GM19239 (cell line): ENCODE measurements around the gene SYNDIG1.
"Not testable (repeated sequence)": the region's sequence is repeated elsewhere in the genome, so short reads cannot be mapped to it uniquely, and the experiment has no call there.

Experiments used
- DNase-seq: peaks from one replicate; pipeline ENCODE4 v3.0.0; 2011; ENCODE audit warnings: low spot score; ENCODE audit not compliant: insufficient read length
- FAIRE-seq: peaks from 2 replicates; lab custom pipeline; 2011; peaks lifted over from hg19 to GRCh38; lab: Jason Lieb, UNC

The SYNDIG1 gene

DNA sequence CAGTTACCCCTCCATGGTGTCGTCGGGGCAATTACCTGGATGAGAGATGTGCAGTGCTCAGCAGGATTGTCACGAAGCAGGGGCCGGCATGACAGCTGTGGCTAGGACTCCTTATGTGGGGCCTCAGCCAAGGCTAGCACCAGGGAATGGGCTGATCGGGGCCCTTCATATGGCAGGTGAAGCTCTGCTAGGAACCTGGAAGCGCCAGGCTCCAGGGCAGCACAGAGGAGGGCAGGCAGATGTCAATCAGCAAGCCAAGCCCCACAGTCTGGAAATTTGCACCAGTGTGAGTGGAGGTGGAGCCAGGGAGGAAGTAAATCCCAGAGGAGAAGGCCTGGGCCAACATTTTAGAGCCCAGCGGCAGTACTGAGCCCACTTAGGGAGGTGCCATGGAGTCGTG lies 21.2 kb downstream of the SYNDIG1 start:
- FAIRE-seq = no peak
- DNase-seq = no peak

DNA sequence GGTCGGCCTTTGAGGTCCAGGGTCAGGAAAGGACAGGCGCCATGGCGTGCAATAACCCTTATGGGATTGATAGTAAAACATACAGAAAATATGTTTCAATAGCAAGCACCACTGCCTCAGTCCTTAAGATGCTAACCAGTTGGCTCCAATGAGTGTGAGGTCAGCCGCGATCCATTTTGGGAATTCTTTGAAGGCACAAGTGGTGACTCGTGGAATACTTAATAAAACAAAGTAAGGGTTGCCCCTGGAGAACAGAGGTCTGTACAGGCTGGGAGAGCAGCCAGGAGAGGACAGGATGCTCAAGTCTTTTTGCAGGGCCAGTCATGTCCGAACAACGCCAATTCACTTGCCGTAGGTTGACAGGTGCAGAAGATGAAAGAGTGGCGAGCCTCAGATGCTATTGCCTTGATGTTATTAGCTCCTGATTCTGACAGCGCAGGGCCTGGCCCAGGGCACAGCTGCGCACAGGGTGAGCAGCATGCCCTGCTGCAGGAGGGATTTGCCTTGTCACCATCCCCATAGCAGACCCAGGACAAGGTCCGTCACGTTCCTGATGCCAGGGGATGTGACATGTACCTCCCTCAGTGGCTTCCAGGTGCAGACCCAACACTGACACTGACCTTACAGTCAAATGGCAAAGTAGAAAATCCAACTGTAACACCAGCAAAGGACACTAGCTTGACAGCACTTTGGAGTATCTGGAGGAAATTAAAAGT lies 21.8 kb downstream of the SYNDIG1 start:
- FAIRE-seq (no peak), DNase-seq (no peak)

DNA sequence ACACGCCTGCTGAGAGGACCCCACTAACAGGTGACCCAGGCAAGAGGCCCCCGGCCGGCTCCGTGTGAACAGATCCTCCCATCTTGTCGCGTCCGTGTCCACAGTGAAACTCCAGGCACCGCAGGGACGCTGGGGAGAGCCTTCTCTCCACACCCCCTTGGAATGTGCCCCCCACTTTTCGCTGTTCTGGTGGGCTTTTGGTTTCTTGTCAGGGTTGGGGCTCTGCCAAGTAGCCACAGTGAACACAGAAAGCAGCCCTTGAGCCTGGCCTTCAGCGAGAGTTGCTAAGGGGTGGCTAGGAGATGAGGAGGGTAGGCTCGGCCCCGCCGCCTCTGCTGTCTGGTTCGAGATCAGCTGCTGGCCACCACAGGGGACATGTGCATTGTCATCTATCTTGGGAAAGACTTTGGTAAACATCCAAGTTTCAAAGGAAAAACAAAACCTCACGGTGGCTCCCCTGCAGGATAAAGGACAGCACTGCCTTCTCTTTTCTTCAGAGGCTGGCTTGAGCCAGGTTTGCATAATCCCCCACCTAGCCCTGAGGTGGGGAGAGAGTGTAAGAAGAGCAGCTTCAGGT lies 22.7 kb downstream of the SYNDIG1 start:
- FAIRE-seq (no peak), DNase-seq (no peak)

DNA sequence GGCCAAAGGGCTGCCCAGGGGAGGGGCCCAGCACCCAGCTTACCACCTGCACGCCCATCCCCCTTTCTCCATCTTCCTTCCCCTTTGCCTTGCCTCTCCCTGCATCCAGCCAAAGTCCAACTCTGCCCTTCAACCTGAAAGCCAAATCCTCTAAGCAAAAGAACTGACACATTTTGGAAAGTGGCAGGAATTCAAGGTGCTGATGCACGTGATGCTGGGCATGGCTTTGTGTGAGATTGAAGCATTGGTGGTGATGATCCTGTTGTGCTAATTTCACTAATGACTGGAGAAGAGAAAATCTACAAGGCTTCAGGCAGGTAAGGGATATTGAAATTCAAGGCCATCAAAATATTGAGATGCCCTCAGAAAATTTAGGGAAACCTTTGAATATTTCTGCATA lies 23.3 kb downstream of the SYNDIG1 start:
- no peak for FAIRE-seq
- no peak for DNase-seq

DNA sequence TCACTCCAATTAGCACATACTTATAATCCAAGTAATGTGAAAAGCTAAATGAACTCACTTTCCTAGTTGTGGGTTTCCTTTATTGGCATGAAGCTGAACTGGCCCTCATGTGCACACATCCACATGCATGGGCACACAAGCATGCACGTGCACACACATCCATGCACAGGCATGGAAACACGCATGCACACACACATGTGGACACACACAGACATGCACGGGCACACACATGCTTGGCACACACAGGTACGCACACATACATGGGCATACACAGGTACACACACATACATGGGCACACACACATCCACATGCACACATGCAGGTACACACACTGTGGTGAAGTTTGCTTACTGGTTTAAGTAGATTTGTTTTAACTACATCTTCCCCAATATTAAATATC lies 23.8 kb downstream of the SYNDIG1 start:
- no peak for FAIRE-seq
- DNase-seq = no peak

DNA sequence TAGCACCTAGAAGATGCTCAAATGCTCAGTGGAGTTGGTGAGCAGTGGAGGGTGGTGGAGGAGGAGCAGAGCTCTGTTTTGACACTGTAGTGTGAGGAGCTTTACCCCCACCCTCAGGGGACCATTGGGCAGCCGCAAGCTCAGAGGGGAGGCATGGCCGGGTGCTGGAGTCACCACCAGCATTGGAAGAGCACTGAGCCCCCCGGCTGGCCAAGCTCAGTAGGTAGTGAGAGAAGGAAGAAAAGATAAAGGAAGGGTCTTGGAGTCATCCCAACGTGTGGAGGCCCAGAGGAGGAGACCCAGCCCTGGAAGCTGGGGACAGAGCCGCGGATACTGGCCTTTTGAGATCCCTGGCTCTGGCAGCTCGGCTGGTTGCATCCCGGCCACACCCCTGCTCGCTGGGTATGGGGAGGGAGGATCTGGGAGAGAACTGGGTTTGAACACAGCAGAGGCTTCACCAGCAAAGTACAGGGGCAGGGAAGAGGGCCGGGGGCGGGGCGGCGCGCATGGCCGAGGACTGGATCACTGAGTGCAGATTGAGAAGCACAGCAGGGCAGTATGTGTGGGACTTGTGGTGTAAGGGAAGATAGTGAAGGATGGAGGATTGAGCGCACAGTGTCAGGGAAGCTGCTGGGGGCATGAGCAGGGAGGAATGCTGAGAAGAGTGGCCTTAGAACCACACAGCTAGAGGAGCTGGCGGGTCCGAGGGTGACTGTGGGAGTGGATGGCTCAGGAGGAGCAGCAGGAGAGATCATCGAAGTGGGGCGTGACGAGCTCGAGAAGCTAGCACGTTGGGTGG lies 24.4 kb downstream of the SYNDIG1 start:
- no peak for DNase-seq
- no peak for FAIRE-seq

DNA sequence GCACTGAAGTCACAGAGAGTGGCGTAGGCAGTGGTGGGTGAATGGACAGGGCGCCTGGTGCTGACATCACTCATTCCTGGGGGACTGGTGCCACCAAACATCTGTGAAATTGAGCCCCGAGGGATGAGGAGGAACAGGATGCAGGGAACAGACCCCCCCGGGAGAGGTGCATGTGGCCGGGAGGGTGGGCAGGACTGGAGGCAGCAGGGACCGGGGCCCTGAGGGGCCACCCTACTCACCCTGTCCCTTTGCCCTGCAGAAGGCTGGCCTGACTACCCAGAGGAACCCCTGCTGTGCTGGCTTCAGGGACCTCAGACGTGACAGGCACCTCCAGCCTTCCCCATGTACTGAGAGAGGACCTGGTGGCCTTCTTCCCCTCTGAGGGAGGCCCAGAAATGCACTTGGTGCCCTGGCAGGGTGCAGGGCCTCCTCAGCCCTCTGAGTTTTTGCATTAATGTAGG lies 25.1 kb downstream of the SYNDIG1 start:
- no peak for FAIRE-seq
- DNase-seq = no peak

DNA sequence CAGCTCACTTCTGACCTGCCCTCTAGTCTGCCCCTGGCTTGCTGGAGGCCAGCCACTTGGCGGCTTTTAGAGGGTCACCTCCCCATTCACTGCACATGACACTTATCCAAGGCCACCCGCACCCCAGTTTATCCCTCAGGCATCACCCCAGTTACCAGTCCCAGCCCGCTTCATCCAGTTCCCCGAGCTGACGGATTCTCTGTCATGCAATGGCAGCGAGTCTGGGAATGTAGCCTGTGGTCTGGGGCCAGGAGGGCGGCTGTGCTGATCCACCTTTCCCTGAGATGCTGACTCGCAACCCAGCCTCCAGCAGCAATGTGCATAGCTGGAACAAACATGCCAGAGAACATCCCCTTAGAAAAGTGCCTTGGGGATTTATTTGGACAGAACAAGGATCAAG lies 25.8 kb downstream of the SYNDIG1 start:
- FAIRE-seq = no peak
- no peak for DNase-seq

DNA sequence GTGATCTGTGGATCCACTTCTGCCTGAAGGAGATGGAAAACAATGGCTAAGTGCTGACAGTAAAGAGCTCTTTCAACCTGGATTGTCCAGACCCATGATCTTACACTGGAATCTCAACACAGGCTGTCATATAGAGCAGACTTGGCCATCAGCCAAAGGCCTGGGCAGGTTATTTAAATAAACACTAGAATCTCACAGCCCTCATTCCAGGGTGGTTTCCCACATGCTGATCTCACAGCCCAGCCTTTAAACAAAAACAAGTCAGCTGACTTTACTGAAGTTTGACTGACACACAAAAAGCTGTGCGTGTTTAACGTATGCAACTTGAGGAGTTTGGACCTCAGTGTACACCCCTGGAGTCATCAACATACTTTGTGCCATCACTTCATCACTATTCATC lies 28.4 kb downstream of the SYNDIG1 start:
- no peak for FAIRE-seq
- DNase-seq = no peak

DNA sequence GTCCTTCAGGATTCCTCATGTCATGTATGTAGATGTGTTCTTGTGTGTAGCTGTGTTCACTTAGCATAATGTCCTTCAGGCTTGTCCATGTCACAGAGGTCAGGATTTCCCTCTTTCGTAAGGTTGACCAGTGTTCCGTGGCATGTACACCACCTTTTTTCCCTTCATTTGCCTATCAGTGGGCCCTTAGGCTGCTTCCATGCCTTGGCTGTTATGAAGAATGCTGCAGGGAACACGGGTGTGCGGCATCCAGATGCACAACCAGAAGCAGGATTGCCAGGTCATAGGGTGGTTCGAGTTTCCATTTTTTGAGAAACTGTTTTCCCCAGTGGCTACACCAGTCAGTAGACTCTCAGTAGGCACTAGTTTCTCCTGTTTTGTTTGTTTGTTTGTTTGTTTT lies 29.2 kb downstream of the SYNDIG1 start:
- no peak for DNase-seq
- no peak for FAIRE-seq

DNA sequence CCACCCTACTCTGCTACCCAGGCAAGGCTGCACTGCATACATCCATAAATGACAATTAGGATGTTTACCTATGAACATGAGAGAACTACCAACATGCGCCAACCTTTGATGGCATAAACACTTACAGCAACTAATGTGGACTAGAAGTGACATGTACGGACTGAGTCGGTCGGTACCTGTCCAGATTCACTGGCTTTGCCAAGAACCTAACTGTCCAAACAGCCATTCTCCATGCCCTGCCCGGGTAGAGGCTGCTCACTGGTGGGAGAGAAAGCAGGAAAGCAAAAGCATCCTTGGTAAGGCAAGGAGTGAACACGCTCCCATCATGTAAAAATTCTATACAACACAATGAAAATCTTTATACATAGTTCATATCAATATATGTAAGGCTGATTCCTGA lies 30.0 kb downstream of the SYNDIG1 start:
- no peak for DNase-seq
- no peak for FAIRE-seq

DNA sequence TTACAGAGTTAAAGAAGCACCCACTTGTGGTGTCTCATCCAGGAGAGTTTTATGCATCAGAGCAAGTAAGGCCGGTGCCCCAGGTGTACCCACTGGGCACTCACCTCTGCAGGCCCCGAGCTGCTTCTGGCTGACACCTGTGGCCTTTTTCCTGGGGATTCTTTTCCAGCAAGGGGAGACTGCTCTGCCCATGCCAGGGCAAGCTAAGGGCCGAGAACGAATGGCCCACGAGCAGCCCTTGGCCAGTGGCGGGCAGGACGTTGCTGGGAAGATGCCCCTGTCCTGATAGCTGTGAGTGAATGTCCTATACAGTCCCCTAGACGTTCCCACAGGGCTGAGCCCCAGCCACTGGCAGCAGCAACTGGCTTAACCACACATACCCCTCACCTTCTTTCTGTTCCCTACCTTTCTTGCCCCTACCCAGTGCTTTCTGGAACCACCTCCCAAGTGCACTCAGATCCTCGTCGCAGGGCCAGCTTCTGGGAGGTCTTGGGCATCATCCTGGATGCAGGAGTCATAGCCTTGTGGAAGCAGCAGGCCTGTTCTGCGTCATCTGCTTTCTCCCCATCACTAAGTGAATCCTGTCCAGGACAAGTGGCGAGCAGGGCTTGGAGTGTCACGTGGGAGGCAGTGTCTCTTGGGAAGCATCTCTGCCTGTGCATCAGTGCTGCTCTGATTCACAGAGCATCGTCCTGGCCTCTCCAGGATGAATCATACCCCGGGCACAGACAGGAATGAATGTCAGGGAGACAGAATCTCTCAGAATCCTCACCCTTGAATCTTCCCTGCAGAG lies 32.5 kb downstream of the SYNDIG1 start:
- FAIRE-seq (no peak), DNase-seq (no peak)

DNA sequence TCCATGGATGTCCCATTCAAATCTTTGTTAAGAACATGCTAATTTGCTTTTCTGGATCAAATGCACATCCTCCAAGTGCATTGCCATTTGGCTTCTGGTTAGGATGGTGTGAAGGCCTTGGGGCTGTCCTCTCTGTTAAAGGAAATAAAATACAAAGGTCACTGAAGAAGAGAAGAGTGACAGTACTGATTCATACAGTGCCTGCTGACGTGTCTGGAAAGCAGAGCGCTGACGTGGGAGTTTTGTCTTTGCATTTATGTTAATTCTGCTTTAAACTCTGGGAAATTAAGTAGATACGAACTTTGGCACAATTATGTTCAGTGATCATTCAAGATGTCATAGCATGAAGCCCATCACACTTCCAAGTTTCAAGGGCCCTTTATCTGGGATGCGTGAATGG lies 33.2 kb downstream of the SYNDIG1 start:
- DNase-seq (no peak), FAIRE-seq (no peak)

DNA sequence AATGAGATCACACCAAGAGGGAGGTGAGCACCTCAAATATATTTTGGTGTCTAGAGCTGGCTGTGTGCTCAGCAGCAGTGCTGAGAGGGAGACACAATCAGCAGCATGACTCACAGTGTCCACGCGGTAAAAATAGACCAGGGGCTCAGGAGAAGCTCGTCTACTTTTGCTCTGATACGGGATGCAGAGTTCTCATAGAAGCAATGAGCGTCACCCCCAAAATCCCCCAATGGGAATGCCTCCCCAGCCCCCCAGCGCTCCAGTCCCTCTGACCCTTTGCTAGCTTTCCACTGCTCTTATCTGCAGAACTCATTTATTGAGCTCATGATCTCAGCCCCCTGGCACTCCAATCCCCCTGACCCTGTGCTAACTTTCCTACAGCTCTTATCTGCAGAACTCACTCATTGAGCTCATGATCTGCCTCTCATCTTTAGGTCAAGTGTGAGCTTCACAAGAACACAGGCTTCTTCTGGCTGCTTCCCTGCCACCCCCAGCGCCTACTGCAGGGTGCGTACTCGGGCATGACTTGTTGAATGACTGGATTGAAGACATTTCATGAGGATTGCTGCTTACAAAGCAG lies 34.0 kb downstream of the SYNDIG1 start:
- DNase-seq = no peak
- no peak for FAIRE-seq

DNA sequence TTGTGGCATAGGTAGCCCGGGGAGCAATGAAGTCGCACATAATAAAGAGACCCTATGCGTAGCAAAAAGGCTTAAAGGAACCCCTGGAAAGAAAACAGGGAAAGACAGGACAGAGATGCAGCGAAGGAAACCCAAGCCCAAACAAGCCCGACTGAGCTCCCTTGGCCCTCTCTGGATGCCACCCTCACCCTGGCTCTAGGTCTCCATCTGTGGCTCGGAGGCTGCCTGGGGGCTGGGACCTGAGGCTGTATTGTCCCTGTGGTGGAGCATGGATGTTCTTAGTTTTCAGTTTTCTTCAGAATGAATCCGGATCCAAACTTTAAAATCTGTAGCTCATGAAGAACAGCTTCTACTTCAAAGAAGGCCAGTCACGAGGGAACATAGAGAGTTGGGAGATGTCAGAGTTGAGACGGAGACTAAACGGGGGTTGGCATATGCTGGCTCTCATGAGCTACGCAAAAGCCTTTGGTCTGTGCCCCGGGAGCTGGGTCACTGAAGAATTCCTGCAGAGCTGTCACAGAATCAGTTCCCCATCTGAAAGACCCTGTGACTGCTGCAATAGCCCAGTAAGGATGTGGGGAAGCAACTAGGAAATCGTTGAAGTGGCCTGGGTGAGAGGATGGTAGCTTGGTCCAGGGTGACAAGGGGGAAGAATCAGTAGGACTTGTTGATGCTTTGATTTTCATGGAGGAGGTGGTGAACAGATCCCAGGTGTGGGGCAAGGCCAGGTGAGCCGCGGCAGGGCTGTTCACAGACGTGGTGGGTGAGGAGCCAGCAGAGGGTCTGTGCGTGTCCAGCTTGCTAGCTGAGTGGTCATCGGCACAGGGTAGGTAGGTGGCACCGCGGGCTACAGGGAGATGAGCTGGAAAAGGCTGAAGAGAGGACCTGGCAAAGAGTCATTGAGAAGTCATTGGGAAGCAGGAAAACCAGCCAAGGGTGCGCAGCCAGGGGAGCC lies 35.2 kb downstream of the SYNDIG1 start:
- DNase-seq (no peak), FAIRE-seq (no peak)

DNA sequence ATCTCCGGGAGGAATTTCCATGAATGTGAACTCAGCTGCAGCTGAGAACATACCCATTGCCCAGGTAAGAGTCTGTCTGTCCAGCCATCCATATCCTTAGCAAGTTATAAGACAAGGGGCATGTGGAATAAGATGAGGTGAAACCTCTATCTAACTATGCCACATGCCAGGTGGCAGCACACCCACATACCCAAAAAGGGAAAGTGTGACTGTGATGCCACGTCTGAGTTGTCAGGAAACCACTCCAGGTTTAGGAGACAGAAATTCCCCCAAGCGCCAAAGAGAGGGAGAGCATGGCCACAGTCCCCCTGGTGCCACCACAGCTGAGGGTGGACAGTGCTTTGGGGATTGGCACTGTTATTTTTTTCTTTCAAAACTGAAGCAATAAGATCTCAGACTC lies 36.7 kb downstream of the SYNDIG1 start:
- DNase-seq = no peak
- FAIRE-seq = no peak

DNA sequence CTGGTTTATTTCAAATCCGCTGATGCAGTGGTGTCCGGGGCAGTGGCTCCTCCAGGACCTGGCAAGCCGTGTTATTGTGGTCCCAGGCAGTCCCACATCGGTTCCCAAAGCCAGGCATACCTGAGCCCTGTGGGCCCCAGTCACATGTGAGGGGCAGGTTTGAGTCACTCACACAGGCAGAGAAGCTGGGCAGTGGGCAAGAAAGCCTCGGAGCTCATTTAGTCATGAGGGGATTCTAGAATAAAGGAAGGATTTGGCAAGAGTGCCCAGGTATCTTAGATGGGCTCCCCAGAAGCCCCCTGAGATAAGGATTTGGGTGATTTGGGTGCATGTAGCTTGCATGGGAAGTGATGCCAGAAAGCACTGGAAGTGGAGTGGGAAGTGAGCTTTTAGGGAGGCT lies 37.3 kb downstream of the SYNDIG1 start:
- FAIRE-seq = no peak
- no peak for DNase-seq

DNA sequence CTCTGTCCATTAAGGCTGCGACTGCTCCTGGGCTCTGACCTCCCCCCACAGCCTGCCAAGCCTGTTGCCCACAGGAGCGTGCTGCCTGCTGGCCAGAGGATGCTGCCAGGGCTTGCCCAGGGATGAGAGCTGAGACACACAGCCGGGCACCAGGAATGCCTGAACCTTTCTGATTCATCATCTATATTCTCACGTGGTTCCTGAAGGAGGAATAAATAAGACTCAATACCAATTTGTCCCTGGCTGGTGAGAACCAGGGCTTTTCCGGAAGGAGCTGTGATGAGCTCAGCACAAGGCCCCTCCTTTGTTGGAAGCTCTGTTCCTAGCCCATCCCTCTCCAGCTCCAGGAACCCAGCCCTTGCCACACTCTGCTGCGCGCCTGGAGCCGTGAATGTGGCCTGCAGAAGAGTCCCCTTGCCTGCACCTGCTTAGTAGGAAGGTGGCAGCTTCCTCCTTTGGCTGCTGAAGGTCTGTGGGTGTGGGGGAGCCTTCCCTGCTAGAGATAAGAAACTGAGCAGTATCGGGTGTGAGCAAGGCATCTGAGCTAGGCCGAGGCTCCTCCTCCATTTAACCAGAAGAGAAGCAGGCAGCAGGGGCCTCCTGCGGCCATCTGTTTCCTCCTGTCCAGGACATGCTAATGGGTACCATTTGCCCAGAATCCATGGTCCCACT lies 37.9 kb downstream of the SYNDIG1 start:
- FAIRE-seq (no peak), DNase-seq (no peak)

DNA sequence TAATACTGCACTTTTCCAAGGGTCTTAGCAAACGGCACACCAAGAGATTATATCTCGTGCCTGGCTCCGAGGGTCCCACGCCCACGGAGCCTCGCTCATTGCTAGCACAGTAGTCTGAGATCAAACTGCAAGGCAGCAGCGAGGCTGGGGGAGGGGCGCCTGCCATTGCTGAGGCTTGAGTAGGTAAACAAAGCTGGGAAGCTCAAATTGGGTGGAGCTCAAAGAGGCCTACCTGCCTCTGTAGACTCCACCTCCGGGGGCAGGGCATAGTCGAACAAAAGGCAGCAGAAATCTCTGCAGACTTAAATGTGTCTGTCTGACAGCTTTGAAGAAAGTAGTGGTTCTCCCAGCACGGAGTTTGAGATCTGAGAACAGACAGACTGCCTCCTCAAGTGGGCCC lies 43.0 kb downstream of the SYNDIG1 start:
- DNase-seq, FAIRE-seq: not testable (repeated sequence)
